Vagina (tissue), 2 donors: Measurements from ENCODE around the gene RYR1. TPM values are rescaled to one million over a fixed set of nuclear protein-coding genes. Genes with fewer than 3 reads are reported as not detected.

Experiments
- DNase-seq, 2 donors: peaks; one replicate each; pipeline ENCODE4 v3.0.0-alpha.2; 2017; ENCODE audit errors: extremely low spot score in 2 of 2
- H3K27ac ChIP-seq: fragments of 200-600 bp; sonication (generic); one replicate; pipeline ENCODE4 v1.5.1; 2019
- H3K27me3 ChIP-seq: fragments of 200-600 bp; sonication (generic); one replicate; pipeline ENCODE4 v1.5.1; 2019
- H3K36me3 ChIP-seq, 2 donors: fragments of 200-600 bp; sonication (generic); one replicate each; pipeline ENCODE4 v1.5.1; 2017 to 2019
- H3K4me1 ChIP-seq: fragments of 200-600 bp; sonication (generic); one replicate; pipeline ENCODE4 v1.5.1; 2019
- H3K4me3 ChIP-seq, 2 donors: fragments of 200-600 bp; sonication (generic); 1 replicate in 1 of 2; 2 replicates in 1 of 2; pipeline ENCODE4 v1.5.1; 2016 to 2019
- H3K9me3 ChIP-seq: fragments of 200-600 bp; sonication (generic); one replicate; pipeline ENCODE4 v1.5.1; 2019
- CTCF ChIP-seq, 3 experiments: fragments of 450-650 bp in 2 of 3; fragments of 200-600 bp in 1 of 3; sonication (generic) in 1 of 3; IDR thresholded peaks; one replicate each; pipeline ENCODE4 v1.5.1; 2017 to 2019; ENCODE audit warnings: antibody characterized with exemption in 3 of 3, mild to moderate bottlenecking in 2 of 3, moderate library complexity in 2 of 3
- POLR2A ChIP-seq, 2 donors: fragments of 450-650 bp; IDR thresholded peaks; one replicate each; pipeline ENCODE4 v1.6.1; 2017; ENCODE audit warnings: antibody characterized with exemption in 2 of 2, mild to moderate bottlenecking in 2 of 2, moderate library complexity in 2 of 2
- POLR2AphosphoS5 ChIP-seq, 2 donors: sonication (generic); formaldehyde crosslinking; IDR thresholded peaks; one replicate each; pipeline ENCODE4 v1.9.0; 2017; ENCODE audit warnings: antibody characterized with exemption in 2 of 2, mild to moderate bottlenecking in 2 of 2, low read depth in 1 of 2; ENCODE audit not compliant: insufficient read depth in 1 of 2
- intact Hi-C: fragments of 100-400 bp; cut with DNase I; formaldehyde crosslinking; loops from one replicate; pipeline ENCODE4 v1.15.1; 2023
- total RNA-seq: library from RNA; depleted of rRNA; stranded (reverse); fragments of >200 nt; gene quantifications from one replicate; pipeline ENCODE4 v1.2.3, GENCODE V29; 2016

RYR1 gene
- total RNA-seq, 1 donor from 2014 or later = 1.5 TPM

- no peaks in the 10 kb centered on the region for H3K27me3 ChIP-seq
- no peaks in the 10 kb centered on the region for H3K36me3 ChIP-seq
- no peaks in the 10 kb centered on the region for H3K4me1 ChIP-seq
- no peak overlapping the region for H3K27ac ChIP-seq
- no peaks in the 10 kb centered on the region for H3K9me3 ChIP-seq
- H3K4me3 ChIP-seq = no peak overlapping the region
- intact Hi-C loops = no loop called here
- DNase-seq = no peak
- TF ChIP-seq POLR2A (IDR thresholded peaks at IDR 0.05) (no peak), CTCF (IDR thresholded peaks at IDR 0.05) (no peak), POLR2AphosphoS5 (IDR thresholded peaks at IDR 0.05; ENCODE audit: insufficient read depth in 1 of 2, low read depth in 1 of 2) (no peak)
Measured at GRCh38 chr19:38485541-38486285, 52.2 kb downstream of the RYR1 start.

- Histone ChIP-seq H3K4me1 (no peaks in the 10 kb centered on the region), H3K9me3 (no peaks in the 10 kb centered on the region), H3K27me3 (no peaks in the 10 kb centered on the region), H3K4me3 (no peak overlapping the region), H3K27ac (no peak overlapping the region), H3K36me3 (no peaks in the 10 kb centered on the region)
- intact Hi-C loops = no loop called here
- no peak for DNase-seq
- TF ChIP-seq POLR2A (IDR thresholded peaks at IDR 0.05) (no peak), POLR2AphosphoS5 (IDR thresholded peaks at IDR 0.05; ENCODE audit: insufficient read depth in 1 of 2, low read depth in 1 of 2) (no peak), CTCF (IDR thresholded peaks at IDR 0.05) (no peak)
Measured at GRCh38 chr19:38486731-38487336, 53.3 kb downstream of the RYR1 start.

GRCh38 chr19:38488096-38488495, 54.6 kb downstream of the RYR1 start:
- no peak overlapping the region for H3K4me3 ChIP-seq
- H3K4me1 ChIP-seq = no peaks in the 10 kb centered on the region
- TF ChIP-seq CTCF (IDR thresholded peaks at IDR 0.05) = no peak
- no peak for TF ChIP-seq POLR2A (IDR thresholded peaks at IDR 0.05)
- TF ChIP-seq POLR2AphosphoS5 (IDR thresholded peaks at IDR 0.05; ENCODE audit: insufficient read depth in 1 of 2, low read depth in 1 of 2) = no peak
- H3K9me3 ChIP-seq = no peaks in the 10 kb centered on the region
- no peaks in the 10 kb centered on the region for H3K36me3 ChIP-seq
- no peaks in the 10 kb centered on the region for H3K27me3 ChIP-seq
- intact Hi-C loops = no loop called here
- H3K27ac ChIP-seq = no peak overlapping the region
- DNase-seq = no peak

- no peaks in the 10 kb centered on the region for H3K27me3 ChIP-seq
- H3K9me3 ChIP-seq = no peaks in the 10 kb centered on the region
- intact Hi-C loops = no loop called here
- H3K27ac ChIP-seq = no peak overlapping the region
- TF ChIP-seq CTCF (IDR thresholded peaks at IDR 0.05) (no peak), POLR2AphosphoS5 (IDR thresholded peaks at IDR 0.05; ENCODE audit: insufficient read depth in 1 of 2, low read depth in 1 of 2) (no peak), POLR2A (IDR thresholded peaks at IDR 0.05) (no peak)
- H3K4me3 ChIP-seq = no peak overlapping the region
- no peaks in the 10 kb centered on the region for H3K36me3 ChIP-seq
- DNase-seq = no peak
- H3K4me1 ChIP-seq = no peaks in the 10 kb centered on the region
Measured at GRCh38 chr19:38488776-38489481, 55.4 kb downstream of the RYR1 start.
